GM21528 (cell line): ENCODE data around the gene IVD.
"Not testable (repeated sequence)": the region's sequence is repeated elsewhere in the genome, so short reads cannot be mapped to it uniquely, and the experiment has no call there.

Experiments
- ATAC-seq: cut with Tn5 transposase; IDR thresholded peaks from one replicate; pipeline ENCODE4 v1.9.1; 2021; ENCODE audit warnings: mild to moderate bottlenecking, moderate library complexity; ENCODE audit not compliant: unreplicated experiment, low FRiP score

IVD gene

DNA sequence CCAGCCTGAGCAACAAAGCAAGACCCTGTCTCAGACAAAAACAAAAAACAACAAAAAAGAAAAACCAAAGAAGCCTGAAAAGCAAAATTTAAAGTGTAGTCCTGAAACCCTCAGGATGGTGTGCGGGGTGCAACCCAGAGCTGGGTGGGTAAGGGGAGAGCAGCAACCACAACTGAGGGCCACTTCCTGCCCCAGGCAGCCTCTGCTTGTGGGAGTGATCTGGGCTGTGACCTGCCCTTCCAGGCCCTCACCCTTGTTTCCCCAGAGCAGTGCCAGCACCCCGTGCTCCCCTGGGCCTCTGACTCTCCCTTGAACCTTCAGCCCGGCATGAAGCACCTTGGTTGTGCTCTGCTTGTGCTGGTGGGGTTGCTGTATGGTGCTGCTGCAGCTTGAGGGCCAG, 48.3 kb downstream of the IVD start:
- ATAC-seq = not testable (repeated sequence)

DNA sequence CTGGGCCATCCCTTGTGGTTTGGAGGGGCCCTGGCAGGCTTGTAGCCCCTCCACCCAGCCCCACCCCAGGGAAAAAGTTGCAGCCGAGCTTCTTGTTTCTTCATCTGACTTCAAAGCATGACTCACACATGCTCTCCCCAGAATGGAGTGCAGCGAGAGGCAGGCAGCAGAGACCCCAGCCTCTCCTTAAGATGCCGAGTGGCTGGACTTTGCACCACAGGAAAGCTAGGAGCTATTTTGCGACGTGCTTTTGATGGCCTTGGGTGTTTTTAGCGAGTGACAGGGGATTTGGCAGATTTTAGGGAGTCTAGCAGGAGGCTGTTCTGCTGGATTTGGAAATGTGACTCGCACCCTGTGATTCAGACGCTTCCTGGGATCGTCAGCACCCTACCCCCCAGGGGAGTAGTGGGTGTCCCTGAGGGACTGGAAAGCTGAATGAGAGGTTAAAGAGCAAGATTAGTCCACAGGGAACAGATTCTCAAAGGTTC, 49.4 kb downstream of the IVD start:
- no peak for ATAC-seq

DNA sequence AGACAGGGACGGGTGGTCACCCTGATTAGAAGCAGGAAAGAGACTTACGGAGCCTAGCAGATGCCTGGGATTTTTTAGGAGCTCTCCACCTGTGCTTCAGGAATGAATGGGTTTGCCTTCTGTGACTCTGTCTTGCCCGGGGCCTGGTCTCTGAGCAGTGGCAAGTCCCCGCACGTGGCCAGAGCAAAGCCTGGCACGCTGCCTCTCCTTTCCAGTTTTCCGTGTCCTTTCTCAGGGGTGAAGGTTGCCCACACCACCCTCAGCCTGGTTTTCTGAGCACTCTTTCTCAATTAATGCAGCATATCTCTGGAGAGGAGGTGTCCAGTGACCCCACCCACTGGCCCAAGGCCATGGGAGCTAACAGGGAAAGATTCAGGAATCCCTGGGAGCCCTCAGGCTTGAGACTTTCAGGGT, 50.7 kb downstream of the IVD start:
- ATAC-seq = no peak

DNA sequence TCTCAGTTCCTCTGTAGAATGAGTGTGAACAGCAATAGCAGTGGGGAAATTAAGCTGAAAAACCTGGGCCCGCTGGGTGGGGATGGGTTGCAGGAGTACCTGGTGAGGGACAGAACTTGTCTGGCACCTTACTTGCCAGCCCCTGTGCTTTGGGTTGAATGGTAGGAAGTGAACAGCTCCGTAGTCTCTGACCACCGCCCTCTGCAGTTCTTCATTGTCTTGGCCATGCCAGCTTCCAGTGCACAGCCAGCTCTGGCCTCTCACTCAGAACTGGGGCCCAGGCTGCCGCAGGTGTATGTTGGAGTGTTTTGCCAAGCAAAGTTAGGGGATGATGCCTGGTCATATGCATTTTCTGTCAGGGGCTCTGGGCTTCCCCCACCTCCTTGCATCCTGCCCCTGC, 51.1 kb downstream of the IVD start:
- no peak for ATAC-seq

DNA sequence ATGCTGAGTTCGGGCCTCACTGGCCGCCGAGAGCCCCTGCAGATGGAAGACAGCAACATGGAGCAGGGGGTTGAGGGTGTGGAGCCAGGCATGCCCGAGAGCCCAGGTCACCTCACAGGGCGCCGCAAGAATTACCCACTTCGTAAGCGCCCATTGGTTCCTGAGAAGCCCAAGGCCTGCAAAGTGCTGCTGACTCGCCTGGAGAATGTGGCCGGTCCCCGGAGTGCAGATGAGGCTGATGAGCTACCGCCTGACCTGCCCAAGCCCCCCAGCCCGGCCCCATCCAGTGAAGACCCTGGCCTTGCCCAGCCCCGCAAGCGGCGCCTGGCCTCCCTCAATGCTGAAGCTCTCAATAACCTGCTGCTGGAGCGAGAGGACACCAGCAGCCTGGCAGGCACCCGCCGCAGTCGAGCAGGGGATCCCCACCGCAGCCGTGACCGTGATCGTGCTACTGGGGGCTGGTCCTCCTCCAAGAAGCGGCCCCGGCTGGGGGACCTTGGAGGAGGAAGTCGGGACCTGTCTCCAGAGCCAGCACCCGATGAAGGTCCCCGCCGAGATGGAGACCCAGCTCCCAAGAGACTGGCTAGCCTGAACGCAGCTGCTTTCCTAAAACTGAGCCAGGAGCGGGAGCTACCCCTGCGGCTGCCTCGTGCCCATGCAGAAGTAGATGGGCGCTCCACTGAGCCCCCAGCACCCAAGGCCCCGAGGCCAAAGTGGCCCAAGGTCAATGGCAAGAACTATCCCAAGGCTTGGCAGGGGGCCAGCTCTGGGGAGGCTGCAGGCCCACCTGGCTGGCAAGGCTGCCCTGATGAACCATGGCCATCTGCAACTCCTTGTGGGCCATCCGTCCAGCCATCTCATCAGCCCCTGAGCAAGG, 53.1 kb downstream of the IVD start:
- ATAC-seq = no peak

DNA sequence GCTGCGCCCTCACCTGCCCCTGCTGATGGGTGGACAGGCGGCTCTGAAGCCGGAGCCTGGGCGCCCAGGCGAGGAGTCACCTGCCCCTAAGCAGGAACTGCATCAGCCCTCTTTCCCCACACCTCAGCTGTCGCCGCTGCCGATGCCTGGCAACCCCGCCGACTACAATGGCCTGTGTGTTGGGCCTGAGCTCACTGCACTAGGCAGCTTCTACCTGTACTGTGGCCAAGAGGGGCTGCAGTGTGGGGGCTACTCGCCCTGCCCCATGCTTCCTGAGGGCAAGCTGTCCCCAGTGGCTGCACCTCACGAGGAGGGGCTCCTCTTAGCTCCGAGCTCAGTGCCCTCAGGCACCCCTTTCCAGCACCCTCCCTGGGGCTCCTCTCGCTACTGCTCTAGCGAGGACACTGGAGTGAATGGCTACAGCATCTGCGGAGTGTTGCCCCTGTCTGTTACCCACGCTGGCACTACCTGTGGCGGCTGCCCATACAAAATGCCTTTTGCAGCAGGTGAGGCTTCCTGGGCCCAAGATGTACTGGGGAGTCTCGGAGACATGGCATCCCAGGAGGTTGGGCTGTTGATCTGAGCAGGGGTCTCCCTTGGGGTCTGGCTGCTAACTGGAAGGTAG, 53.9 kb downstream of the IVD start:
- no peak for ATAC-seq

DNA sequence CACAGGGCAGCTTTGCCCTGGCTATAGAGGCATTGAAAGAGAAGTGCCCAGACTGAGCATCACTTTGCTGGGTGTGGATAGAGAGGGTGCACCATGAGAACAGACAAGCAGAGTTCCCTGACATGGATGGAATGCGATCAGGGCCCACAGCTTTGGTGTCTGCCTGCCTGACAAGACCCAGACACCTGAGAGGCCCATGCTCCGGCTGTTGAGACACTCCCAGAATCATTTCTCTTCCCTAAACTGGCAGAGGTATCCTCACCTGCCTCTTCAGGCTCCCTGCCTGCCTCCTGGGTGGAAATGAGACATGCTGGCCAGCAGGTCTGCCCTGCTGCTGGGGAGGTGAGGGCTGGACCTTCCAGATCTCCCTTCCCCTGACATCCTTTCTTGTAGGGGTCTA, 54.8 kb downstream of the IVD start:
- no peak for ATAC-seq

DNA sequence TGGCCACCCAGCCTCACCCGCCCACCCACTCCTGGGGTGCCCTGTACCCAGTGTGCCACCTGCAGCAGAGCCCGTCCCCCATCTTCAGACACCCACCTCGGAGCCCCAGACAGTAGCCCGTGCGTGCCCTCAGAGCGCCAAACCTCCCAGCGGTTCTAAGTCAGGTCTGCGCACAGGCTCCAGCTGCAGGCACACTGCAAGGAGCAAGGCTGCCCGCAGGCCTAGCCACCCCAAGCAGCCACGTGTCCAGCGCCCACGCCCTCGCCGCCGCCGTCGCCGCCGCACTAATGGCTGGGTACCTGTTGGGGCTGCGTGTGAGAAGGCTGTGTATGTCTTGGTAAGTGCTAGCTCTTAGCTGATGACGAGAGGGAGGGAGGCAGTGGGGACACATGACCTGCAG, 56.4 kb downstream of the IVD start:
- ATAC-seq = no peak

DNA sequence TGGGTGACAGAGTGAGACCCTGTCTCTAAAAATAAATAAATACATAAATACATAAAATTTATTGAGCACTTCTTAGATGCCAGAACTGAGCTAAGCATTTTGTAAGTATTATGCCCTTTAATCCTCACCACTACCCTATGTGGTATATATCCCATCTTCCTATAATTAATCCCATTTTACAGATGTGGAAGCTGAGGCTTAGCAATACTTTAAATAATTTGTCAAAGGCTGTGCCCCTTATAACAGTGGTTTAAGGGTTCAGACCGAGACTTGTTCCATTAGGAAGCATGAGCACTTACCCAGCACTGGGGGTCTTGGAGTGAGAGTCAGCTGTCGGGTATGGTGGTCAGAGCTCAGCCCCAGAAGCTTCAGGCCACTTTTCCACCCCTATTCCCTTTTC, 57.7 kb downstream of the IVD start:
- ATAC-seq = no peak

DNA sequence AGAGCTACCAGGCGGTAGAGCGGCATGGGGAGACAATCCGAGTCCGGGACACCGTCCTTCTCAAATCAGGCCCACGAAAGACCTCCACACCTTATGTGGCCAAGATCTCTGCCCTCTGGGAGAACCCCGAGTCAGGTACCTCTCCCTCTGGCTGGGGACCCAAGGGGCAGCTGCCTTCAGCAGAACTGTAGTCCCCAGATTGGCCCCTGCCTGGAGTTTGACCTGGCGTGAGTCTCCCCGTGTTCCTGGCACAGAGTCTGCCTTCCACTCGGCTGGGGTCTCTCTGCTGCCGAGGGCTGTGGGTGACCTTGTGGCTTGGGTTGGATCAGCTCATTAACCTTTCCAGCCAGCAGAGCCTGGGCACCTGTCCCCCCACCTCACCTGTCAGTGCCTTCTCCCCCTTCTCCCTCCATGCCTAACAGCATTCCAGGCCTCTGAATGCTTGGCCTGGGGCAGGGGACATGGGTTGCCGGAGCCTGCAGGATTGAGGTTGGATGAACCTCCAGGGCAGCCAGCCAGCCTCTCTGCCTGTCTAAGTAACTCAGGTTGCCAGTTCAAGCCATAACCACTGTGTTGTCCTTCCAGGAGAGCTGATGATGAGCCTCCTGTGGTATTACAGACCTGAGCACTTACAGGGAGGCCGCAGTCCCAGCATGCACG, 58.4 kb downstream of the IVD start:
- ATAC-seq = no peak

DNA sequence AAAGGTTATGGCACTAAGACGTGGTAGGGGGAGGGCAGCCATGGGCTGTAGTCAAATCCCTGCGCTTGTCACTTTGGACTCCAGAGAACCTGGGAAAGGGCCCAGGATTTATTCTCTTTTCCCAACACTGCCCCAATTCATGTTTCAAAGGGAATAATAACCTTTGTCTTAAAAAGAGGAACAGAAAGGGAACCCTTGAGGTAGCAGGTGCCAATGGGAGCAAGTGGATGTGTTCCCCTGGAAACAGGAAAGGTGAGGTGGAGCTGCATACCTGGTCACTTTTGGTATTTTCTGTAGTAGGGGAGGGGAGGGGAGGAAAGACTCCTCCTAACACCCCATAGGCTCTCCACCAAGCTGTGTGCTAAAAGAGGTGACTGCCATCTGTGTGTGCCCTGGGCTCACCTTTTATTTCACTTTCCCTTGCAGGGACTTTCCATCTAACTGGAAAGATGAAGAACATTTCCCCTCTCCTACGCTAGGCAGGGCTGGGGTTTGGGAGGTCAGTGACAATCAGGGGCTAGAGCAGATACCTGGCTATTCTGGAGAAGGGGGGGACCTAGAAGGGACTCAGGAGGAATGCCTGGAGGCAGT, 59.1 kb downstream of the IVD start:
- no peak for ATAC-seq

DNA sequence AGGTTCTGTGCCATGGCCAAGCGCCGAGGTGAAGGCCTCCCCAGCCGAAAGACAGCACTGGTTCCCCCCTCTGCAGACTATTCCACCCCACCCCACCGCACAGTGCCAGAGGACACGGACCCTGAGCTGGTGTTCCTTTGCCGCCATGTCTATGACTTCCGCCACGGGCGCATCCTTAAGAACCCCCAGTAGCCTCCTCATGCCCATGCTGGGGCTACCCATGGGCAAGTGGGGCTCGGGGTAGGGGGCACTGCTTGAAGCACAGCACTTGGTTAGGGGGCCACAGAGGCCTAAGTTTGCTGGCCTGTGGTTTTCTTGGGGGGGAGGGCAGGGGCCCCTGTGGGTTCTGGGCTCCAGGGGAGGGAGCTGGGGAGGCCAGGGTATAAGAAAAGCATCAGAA, 60.3 kb downstream of the IVD start:
- ATAC-seq = no peak

DNA sequence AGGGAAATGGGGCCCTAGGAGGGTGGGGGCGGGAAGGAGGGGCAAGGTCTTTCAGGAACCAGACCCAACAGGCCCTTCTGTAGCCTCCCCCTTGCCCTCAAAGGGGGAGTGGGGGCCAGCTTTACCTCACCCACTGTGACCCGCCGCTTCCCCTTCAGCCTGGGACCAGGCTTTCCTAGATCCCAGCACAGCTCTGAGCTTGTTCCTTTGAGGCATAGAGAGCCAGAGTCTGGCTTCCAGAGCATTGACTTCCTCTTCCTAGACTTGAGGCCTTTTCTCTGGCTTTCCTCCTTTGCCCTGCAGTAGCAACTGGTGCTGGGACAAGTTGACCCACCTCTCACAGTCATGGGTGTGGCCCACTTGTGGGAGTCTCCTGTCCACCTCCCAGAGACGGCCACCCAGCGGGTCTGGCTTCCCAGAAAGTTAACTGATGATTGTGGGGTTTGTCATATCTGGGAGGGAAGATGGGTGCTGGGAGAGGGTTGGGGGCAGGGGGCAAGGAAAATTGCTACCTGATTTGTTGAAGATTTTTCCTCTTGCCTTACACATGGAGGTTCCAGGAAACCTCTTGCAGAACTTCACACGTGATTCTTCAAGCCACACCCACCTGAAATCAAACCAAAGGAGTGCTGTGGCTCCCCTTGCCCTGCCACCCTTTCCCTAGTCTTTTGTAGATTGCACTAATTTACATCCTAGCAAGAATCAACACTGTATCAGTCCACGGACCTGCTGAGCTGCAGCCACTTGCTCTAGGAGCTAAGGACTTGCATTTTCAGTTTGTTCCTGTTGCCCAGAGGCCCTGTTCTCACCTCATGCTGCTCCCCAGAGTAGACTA, 61.0 kb downstream of the IVD start:
- no peak for ATAC-seq

DNA sequence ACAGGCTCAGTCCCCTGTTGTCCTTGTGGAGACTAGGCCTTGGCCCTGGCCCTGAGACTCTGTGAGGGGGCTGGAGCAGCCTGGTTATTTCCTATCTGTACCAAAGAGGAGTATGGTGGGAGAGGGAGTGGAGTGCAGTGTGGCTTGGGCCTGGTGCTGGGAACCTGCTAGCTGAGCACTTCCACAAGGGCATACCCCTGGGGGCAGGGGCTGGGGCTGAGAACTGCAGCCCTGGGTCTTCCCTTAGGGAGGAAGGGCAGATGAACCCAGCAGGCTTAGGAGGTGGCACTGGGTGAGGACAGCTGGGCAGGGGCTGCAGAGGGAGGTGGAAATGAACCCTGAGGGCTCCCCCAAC, 61.6 kb downstream of the IVD start:
- no peak for ATAC-seq

DNA sequence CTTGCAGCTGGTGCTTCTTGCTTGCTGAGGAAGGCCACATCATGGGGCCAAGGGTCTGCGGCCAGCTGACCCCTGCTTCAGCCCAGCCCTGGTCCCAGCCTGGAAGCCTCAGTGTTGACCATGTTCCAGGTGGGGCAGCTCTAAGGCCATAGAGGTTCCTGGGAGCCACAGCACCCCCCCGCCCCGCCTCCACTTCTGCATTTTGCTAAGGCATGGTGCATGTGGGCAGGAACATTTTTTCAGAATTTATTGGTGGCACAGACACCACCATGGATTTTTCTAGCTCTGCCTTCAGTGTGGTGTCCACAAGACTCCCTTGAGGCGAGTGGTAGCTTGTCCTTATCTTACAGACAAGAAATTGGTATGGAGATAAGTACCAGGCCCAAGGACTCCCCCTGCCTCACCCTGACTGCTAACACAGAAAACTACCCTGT, 63.3 kb downstream of the IVD start:
- ATAC-seq = no peak

DNA sequence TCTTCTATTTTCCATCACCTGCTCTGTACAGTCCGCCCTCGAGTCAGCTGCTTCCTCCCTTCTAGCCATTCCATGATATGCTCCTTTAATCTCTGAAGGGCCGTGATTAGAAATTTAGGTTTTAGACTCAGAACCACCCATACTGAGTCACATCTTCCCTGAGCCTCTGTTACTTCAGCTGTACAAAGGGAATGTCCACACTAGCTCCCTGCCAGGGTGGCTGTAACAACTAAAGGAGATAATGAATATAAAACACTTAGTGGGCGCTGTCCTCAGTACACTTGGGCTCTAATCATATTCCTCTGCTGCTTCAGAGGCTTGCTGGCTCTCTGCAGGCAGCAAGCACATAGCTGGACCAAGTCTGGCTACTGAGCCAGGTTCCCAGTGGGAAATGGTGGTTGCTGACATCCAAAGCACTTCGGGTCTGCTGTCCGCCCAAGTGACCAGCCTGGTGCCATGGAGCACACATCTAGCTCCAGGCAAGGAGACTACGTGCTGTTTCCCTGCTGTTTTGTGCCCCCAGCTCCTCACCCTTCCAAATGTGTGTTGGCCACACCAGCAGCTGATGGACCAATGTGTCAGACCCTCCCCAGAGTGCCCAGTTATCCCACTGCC, 64.3 kb downstream of the IVD start:
- ATAC-seq = no peak

DNA sequence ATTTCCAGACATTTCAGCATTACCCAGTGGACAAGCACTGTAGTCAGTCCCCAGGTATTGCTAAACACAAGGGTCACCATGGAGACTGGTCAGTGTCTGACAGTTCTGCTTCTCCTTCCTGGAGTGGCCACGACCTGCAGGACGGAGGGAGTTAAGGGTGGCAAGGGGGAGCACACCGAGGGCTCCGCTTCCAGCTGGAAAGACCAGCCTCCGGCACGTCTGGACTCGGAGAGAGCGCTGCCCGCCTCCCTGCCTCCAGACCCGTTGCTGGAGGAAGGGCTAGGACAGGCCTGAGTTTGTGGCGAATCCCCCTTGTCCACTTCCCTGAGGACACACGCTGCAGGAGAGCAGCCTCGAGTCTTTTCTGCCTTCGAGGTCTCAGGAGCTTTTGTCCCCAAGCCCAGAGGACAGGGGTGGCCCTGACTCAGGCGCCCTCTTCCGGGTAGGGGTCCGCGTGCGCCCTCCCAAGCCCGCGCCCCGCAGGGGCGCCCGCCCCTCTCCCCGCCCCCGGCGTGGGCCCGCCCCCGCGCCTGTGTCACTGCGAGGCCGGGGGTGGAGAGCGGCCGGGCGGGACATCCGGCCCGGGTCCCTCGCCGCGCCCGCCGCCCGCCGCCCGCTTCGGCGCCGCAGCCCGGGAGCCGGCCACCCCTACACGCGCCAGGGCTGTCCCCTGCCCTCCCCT, 65.0 kb downstream of the IVD start, which contains the start of gene CHST14:
Gene CHST14 (plus strand): TSS at position 562 of the 682 bp plus-strand sequence. CDS start 230 bp downstream, outside the sequence.
- peak; percentile 71 for ATAC-seq
